ENCODE data around the gene PRKCE.
"Not testable (repeated sequence)": the region's sequence is repeated elsewhere in the genome, so short reads cannot be mapped to it uniquely, and the experiment has no call there.

The PRKCE gene

DNA sequence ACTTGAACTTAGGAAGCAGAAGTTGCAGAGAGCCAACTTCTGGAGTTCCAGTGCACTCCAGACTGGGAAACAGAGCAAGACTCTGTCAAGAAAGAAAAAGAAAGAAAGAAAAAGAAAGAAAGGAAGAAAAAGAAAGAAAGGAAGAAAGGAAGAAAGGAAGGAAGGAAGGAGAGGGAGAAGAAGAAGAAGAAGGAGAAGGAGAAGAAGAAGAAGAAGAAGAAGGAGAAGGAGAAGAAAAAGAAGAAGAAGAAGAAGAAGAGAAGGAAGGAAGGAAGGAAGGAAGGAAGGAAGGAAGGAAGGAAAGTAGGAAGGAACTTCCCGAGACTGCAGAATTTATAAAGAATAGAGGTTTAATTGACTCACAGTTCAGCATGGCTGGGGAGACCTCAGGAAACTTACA is 65.0 kb downstream of the PRKCE start:
- H3K27ac ChIP-seq; DNase-seq (ENCODE audit: low read depth, low spot score): not testable (repeated sequence)

DNA sequence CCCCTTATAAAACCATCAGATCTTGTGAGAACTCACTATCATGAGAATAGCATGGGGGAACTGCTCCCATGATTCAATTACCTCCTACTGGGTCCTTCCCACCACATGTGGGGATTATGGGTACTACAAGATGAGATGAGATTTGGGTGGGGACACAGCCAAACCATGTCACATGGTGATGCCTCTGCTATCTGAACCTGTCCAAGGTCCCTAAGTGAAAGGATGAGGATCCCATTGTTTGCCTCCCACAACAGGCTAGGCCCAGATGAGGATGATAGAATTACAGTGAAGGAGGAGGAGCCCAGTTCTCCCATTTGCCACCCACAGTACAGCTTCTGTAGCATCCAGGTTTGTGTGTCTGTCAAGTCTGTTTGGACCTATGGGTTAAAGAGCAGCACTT is 65.4 kb downstream of the PRKCE start:
- no peak overlapping the region for H3K27ac ChIP-seq
- no peak for DNase-seq (ENCODE audit: low read depth, low spot score)

DNA sequence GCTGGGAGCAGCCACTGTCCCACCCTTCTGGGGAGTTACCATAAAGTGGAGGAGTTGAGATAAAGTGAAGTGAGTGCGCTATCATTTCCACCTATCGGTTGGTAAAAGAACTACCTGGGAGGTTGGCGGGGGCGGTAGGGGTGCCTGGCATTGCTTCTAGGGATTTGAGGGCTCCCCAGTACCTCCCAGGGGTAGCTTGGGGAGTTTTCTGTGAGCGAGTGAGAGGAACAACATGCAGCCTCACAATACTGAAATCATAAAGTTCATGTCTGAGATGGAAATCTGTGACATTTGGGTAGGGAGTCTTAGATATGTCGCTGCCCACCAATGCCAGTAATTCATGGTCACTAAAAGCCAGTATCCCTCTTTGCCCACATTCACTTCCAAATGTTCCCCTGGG is 68.7 kb downstream of the PRKCE start:
- DNase-seq (ENCODE audit: low read depth, low spot score): no peak
- no peak overlapping the region for H3K27ac ChIP-seq

DNA sequence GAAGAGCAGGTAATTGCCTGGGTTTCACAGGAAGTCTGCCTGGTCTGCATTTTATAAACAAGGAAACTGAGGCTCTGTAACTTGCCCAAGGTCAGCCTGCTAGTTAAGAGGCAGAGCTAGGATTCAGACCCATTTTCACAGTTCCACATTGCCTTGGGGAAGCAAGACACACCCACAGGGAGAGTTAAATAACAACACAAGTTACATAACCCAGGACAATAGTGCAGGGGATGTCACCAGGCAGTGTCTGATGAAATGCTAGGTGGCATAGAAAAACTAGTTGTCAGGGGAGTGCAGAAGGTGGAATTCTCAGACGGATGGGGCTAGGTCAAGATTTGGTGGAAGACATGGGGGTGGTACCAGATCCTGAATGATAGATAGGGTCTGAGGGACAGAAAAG is 69.7 kb downstream of the PRKCE start:
- no peak overlapping the region for H3K27ac ChIP-seq
- DNase-seq (ENCODE audit: low read depth, low spot score): no peak

DNA sequence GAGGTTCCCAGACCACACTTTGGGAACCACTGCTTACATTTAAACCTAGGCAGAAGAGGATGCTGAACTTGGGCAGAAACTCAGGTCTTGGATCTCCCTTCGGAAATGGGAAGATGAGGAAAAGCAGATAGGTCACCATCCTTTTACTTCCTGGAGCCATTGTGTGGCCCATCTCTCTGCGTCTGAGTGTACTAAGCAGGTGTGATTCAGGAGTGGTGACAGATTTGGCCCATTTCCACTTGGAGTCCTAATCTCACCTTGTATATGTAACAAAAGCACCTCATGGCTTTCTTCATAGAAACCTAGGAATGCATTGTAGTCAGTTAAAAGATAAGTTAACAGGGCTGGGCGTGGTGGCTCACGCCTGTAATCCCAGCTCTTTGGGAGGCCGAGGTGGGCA is 71.0 kb downstream of the PRKCE start:
- no peak overlapping the region for H3K27ac ChIP-seq
- DNase-seq (ENCODE audit: low read depth, low spot score): no peak

DNA sequence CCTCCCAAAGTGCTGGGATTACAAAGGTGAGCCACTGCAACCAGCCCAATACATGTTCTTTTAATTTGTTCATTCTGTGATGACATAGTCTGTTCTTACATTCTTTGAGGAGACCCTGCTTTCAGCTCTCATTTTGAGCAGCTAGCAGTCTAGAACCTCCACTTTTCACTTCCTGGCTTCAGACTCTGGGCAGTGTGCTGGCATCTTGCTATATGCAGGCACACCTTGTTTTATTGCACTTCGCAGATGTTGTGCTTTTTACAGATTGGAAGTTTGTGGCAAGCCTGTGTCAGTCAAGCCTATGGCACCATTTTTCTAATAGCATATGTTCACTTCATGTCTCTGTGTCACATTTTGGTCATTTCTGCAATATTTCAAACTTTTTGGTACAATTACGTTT is 72.4 kb downstream of the PRKCE start:
- H3K27ac ChIP-seq: no peak overlapping the region
- no peak for DNase-seq (ENCODE audit: low read depth, low spot score)

DNA sequence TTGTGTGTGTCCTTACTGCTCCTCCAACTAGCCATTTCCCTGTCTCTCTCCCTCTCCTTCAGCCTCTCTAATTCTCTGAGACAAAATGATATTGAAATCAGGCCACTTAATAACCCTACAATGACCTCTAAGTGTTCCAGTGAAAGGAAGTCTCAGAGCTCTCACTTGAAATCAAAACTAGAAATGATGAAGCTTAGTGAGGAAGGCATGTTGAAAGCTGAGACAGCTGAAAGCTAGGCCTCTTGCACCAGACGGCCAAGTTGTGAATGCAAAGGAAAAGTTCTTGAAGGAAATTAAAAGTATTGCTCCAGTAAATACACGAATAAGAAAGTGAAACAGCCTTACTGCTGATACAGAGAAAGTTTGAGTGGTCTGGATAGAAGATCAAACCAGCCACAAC is 72.9 kb downstream of the PRKCE start:
- DNase-seq (ENCODE audit: low read depth, low spot score): no peak
- H3K27ac ChIP-seq: no peak overlapping the region

DNA sequence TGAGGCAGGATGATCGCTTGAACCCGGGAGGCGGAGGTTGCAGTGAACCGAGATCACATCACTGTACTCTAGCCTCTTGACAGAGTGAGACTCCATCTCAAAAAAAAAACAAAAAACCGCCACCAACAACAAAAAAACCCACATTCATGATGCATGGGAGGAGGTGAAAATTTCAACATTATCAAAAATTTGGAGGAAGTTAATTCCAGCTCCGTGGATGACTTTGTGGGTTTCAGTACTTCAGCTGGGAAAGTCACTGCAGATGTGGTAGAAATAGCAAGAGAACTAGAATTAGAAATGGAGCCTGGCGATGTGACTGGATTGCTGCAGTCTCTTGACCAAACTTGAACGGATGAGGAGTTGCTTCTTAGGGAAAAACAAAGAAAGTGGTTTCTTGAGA is 74.3 kb downstream of the PRKCE start:
- H3K27ac ChIP-seq: no peak overlapping the region
- no peak for DNase-seq (ENCODE audit: low read depth, low spot score)

DNA sequence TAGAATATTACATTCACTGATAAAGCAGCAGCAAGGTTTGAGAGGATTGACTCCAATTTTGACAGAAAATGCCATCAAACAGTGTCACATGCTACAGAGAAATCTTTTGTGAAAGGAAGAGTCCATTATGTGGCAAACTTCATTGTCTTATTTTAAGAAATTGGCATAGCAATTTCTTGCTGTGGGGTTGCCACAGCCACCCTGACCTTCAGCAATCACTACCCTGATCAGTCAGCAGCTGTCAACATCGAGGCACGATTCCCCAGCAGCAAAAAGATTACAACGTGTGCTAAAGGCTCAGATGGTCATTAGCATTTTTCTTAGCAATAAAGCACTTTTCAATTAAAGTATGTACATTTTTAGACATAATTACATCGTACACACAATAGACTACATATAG is 74.7 kb downstream of the PRKCE start:
- H3K27ac ChIP-seq: no peak overlapping the region
- DNase-seq (ENCODE audit: low read depth, low spot score): no peak

DNA sequence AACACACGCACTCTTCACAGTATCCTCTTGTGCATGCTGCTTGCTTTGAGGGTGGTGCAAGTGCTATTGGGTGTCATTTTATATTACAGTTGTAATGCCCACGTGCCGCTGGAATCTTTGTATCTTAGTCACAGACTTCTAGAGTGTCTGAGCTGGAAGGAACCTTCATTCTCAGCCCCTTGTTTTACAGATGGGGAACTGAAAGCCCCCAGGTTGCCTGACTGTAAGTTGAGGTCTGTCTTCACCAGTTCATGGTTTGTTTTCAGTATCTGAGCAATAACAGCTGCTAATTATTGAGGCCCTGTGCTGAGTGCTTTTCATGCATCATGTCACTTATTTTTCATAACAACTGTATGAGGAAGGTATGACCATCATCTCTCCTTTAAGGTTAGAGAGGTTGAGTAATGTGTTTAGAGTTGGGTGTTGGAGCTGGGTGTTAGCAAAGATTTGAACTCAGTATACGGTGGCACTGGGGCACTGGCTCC is 77.0 kb downstream of the PRKCE start:
- H3K27ac ChIP-seq: no peak overlapping the region
- no peak for DNase-seq (ENCODE audit: low read depth, low spot score)

DNA sequence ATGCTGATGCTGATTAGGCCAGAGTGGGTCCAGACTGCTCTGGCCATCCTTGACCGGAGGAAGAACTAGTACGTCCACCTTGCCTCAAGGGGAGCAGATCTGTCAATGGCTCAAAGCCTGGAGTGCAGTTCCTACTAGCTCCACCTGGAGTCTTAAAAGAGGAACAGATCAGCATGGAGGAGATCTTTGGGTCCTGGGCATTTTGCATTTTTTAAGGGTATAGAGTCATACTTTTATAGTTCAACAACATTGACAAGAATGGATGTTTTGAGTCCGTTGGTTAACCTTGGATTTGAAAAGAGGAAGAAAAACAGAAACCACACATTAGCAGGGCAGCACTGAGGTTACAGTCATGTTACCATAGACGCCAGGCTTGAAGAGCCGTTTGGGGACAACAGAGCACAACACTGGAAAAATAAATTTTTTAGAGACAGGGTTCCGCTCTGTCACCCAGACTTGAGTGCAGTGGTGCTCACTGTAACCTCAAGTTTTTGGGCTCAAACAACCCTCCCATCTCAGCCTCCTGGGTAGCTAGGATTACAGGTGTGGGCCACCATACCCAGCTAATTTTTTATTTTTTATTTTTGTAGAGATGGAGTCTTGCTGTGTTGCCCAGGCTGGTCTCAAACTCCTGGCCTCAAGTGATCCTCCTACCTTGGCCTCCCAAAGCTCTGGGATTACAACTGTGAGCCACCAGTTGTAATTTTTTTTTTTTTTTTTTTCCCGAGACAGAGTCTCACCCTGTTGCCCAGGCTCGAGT is 78.5 kb downstream of the PRKCE start:
- no peak for DNase-seq (ENCODE audit: low read depth, low spot score)
- no peak overlapping the region for H3K27ac ChIP-seq

DNA sequence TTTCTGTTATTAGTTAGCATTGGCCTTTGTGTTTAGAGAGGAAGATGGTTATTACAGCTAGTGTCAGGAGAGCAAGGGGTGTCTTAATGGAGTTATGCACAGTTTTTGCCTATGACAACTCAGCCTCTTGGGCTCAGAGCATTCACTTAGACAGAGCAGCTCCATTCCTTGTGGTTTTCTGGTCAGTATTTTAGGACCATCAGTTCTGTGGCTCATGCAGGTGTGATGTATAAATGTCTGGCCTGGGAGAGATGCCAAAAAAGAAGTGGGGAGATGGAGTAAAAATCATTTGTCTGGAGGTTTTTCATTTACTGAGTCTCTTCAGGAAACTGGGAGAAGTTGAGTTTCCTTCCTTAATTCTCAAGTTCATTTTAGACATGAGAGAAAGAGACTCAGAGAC is 79.7 kb downstream of the PRKCE start:
- DNase-seq (ENCODE audit: low read depth, low spot score): no peak
- H3K27ac ChIP-seq: no peak overlapping the region

DNA sequence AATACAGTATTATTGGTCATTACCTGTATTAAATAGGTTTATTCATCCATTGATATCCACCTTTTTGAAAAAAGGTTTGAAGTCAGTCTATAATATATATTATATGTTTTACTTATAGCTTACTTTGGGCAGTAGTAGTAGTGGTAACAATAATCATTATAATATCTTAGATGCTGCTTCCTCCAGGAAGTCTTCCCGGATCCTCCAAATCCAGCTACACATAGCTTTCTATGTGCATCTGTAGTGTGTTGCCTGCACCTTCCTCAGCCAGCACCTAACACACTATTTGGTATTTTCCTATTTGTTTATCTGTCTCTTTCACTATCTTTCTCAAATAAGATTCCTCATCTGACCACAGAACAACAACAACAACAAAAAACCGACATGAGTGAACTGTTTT is 81.0 kb downstream of the PRKCE start:
- H3K27ac ChIP-seq: no peak overlapping the region
- no peak for DNase-seq (ENCODE audit: low read depth, low spot score)

DNA sequence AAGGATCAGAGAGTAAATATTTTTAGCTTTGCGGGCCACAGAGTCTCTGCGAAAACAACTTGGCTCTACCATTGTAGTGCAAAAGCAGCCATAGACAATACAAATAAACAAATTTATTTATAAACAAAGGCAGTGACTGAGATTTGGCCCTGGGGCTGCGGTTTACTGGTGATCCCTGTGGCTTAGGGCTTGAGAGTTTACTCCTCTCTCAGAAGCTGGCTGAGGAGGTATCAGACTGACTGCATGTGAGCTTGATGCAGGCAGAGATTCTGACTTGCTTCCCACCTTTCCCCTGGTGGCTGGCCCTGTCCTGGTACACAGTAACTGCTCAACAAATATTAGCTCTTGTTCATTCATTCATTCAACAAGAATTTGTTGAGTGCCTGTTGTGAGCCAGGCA is 81.5 kb downstream of the PRKCE start:
- no peak for DNase-seq (ENCODE audit: low read depth, low spot score)
- no peak overlapping the region for H3K27ac ChIP-seq

DNA sequence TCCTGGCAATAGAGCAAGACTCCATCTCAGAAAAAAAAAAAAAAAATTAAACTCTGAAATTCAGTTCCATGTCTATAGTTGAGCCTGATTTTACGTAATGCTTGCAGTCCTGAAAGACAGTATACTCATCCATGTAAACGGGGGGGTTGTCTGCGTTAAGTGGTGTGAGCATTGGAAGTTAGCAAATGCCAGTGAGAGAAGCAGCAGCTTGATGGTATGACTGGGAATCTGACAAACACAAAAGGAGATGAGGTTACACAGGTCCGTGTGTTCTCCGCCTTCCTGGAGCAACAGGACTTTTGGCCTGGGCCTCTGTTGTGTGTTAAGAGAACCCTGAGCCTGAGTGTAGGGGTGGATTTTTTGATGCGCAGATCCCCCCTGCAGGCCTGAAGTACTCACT is 82.9 kb downstream of the PRKCE start:
- no peak for DNase-seq (ENCODE audit: low read depth, low spot score)
- no peak overlapping the region for H3K27ac ChIP-seq

DNA sequence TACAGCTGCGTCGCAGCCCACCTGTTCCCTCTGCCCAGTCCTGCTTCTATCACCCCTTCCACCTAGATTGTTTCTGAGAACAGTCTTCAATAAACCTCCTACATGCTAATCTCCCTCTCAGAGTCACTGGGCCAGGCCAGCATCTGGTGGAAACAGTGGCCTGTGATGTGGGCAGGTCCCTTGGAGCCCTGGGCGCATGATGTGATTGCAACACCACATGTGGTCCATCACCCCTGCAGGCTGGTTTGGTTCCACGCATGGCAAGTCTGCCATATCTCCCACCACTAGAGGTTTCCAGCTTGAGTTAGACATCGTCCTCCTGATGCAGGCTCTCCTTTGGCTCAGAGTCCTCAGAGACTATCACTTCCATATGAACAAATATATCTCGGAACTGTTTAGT is 83.5 kb downstream of the PRKCE start:
- H3K27ac ChIP-seq: no peak overlapping the region
- no peak for DNase-seq (ENCODE audit: low read depth, low spot score)

DNA sequence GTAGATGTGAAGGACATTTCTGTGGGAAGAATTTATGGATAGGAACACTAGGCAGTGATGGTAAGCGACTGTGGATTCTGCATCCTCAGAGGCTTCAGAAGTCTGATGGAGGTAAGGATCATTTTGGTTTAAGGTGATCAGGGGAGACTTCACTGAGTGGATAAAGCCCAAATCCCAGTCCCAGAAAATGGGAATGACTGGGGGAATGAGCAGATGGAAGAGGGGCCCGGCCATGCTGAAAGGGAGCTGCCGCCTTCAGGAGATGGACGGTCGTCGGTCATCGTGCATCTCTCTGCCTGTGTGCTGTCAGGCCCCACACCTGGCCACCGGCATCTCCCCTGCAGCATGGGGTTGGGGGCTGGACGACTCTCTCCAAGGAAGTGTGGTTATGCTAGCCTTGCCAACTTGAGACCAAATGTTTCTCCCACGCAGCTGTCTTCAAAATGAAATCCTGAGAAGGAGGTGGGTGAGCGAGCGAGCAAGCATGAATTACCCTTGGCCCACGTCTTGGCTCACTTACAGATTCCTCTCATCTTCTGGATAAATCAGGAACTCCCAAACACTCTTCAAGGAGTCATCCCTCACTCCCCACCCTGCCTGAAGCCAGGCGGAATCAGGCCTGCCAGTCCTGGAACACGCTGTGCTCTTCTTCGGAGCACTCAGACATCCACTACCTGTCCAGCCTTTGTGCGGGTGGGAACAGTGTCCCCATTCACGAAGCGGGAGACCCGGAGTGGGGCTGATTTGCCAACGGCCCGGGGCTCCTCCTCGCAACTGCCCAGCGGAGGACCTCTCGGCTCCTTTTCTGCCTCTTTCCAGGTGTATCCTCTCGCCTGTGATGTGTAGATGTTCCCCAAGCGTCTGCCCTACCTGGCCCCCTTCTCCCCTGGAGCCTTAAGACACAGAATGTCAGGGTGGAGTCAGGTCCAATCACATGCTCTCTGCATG is 85.6 kb downstream of the PRKCE start:
- H3K27ac ChIP-seq: no peak overlapping the region
- DNase-seq (ENCODE audit: low read depth, low spot score): no peak

DNA sequence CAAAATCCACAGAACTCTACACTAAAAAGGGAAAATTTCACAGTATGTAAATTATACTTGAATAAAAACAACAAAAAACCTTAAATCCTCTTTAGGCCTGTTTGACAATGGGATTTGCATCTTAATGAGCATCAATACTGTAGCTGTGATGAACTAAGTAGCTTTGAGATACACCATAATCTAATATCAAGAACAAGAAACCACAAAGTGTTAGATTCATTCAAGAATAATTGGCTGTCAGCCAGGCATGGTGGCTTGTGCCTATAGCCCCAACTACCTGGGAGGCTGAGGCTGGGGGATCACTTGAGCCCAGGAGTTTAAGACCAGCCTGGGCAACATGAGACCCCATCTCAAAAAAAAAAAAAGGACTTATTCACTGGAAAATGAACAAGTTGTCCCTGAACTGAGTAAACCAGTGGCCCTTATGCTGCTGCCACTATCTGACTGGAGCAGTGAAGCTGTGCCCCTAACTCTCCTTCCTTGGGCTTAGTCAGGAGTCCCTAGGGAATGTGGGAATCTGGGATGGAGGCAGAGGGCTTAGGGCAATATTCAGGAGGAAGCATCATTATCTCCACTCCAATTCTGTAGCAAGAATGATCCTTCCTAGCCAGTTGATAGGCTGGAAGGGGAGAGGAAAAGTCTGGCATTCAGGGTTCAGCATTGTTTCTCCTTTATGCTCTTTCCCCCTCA is 88.5 kb downstream of the PRKCE start:
- no peak for DNase-seq (ENCODE audit: low read depth, low spot score)
- no peak overlapping the region for H3K27ac ChIP-seq

DNA sequence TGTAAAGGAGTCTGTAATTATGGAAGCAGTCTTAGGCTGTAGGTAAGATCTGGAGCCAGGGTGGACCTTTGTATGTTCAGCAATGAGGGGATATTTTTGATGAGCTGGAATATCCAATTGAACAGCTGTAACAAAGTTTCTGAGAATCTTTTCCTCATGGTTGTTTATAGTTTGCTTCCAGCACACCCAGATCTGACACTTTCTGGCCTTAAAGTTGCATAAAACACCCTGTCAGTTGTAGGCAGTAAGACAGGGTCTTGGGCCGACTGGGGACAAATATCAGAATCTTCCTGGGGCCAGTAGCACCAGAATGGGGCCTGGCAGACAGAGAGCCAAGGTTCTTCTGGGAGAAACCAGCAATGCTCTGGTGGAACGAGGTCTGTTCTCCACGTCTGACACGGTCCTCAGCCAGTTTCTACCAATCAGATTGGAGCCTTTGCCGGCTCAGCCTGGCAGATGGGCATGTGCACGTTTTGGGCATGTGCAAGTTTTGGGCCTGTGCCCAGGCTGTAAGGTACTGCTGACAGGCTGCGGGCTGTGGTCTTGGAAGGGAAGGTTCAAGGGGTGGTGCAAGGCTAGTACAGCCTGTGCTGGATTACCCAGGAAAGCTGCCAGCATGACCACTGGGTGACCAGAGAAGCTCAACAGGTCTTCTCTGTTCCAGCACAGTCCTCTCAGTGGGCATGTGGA is 89.8 kb downstream of the PRKCE start:
- no peak for DNase-seq (ENCODE audit: low read depth, low spot score)
- no peak overlapping the region for H3K27ac ChIP-seq
